ENCODE results near the gene FGF14.

DNA sequence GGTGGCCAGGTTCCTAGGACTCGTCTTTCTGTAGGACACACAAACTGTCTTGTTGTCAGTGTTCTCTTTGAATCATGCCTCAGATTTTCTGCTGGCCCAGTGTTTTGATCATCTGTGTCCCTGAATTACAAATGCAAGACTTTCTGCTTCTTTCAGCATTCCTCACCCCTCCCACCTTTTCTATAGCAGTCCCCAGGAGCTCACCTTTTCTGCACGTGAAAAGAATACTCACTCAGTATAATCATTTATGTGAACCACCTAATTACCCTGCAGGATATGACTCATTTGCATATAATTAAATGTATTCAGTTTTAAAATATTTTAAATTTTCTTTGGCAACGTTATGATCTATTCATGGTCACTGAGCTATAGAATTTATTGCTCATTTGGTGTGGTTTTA lies 560.1 kb downstream of the FGF14 start:
- TF ChIP-seq, protein P1, sequence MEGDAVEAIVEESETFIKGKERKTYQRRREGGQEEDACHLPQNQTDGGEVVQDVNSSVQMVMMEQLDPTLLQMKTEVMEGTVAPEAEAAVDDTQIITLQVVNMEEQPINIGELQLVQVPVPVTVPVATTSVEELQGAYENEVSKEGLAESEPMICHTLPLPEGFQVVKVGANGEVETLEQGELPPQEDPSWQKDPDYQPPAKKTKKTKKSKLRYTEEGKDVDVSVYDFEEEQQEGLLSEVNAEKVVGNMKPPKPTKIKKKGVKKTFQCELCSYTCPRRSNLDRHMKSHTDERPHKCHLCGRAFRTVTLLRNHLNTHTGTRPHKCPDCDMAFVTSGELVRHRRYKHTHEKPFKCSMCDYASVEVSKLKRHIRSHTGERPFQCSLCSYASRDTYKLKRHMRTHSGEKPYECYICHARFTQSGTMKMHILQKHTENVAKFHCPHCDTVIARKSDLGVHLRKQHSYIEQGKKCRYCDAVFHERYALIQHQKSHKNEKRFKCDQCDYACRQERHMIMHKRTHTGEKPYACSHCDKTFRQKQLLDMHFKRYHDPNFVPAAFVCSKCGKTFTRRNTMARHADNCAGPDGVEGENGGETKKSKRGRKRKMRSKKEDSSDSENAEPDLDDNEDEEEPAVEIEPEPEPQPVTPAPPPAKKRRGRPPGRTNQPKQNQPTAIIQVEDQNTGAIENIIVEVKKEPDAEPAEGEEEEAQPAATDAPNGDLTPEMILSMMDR (IDR thresholded peaks at IDR 0.05; ENCODE audit: insufficient read depth, low read depth, low read length) = no peak
- no peak for TF ChIP-seq EZH2 (IDR thresholded peaks at IDR 0.05; ENCODE audit: insufficient read depth, low read length)

Measured in astrocyte (in vitro differentiated cells and primary cell).